ENCODE measurements around the gene FCHSD2.
"Not testable (repeated sequence)": the region's sequence is repeated elsewhere in the genome, so short reads cannot be mapped to it uniquely, and the experiment has no call there.

The FCHSD2 gene

GRCh38 chr11:72912253-72912652 is 229.9 kb downstream of the FCHSD2 start:
- TF ChIP-seq, protein P1, sequence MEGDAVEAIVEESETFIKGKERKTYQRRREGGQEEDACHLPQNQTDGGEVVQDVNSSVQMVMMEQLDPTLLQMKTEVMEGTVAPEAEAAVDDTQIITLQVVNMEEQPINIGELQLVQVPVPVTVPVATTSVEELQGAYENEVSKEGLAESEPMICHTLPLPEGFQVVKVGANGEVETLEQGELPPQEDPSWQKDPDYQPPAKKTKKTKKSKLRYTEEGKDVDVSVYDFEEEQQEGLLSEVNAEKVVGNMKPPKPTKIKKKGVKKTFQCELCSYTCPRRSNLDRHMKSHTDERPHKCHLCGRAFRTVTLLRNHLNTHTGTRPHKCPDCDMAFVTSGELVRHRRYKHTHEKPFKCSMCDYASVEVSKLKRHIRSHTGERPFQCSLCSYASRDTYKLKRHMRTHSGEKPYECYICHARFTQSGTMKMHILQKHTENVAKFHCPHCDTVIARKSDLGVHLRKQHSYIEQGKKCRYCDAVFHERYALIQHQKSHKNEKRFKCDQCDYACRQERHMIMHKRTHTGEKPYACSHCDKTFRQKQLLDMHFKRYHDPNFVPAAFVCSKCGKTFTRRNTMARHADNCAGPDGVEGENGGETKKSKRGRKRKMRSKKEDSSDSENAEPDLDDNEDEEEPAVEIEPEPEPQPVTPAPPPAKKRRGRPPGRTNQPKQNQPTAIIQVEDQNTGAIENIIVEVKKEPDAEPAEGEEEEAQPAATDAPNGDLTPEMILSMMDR (IDR thresholded peaks at IDR 0.05; ENCODE audit: insufficient read depth, missing control alignments) = no peak
- no peak for DNase-seq (ENCODE audit: insufficient read length, low spot score)
- no peak for FAIRE-seq

DNA sequence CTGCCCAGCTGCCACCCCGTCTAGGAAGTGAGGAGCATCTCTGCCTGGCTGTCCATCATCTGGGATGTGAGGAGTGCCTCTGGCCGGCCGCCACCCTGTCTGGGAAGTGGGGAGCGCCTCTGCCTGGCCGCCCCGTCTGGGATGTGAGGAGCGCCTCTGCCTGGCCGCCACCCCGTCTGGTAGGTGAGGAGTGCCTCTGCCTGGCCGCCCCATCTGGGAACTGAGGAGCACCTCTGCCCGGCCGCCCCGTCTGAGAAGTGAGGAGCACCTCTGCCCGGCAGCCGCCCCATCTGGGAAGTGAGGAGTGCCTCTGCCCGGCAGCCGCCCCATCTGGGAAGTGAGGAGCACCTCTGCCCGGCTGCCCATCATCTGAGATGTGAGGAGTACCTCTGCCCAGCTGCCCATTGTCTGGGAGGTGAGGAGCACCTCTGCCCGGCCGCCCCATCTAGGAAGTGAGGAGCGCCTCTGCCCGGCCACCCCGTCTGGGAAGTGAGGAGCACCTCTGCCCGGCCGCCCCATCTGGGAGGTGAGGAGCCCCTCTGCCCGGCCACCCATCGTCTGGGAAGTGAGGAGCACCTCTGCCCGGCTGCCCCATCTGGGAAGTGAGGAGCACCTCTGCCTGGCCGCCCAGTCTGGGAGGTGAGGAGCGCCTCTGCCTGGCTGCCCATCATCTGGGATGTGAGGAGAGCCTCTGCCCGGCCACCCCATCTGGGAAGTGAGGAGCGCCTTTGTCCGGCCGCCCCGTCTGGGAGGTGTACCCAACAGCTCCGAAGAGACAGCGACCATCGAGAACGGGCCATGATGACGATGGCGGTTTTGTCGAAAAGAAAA is 232.3 kb downstream of the FCHSD2 start:
- not testable (repeated sequence) for FAIRE-seq; DNase-seq (ENCODE audit: insufficient read length, low spot score)

DNA sequence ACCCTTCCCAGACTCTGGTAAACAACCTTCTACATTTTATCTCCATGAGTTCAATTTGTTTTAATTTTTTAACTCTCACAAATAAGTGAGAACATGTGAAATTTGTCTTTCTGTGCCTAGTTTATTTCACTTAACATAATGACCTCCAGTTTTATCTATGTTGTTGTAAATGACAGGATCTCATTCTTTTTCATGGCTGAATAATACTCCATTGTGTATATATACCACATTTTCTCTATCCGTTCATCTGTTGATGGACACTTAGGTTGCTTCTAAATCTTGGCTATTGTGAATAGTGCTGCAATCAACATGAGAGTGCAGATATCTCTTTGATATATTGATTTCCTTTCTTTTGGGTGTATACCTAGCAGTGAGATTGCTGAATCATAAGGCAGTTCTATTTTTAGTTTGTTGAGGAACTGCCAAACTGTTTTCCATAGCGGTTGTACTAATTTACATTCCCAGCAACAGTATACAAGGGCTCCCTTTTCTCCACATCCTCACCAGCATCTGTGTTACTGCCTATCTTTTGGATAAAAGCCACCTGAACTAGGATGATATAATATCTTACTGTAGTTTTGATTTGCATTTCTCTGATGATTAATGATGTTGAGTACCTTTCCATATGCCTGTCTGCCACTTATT is 234.0 kb downstream of the FCHSD2 start:
- no peak for FAIRE-seq
- TF ChIP-seq, protein P1 (IDR thresholded peaks at IDR 0.05; ENCODE audit: insufficient read depth, missing control alignments) = no peak
- DNase-seq (ENCODE audit: insufficient read length, low spot score) = no peak

GRCh38 chr11:72904016-72904415 is 238.1 kb downstream of the FCHSD2 start:
- DNase-seq (ENCODE audit: insufficient read length, low spot score) (no peak), FAIRE-seq (no peak)
- TF ChIP-seq, protein P1 (IDR thresholded peaks at IDR 0.05; ENCODE audit: insufficient read depth, missing control alignments) = no peak

DNA sequence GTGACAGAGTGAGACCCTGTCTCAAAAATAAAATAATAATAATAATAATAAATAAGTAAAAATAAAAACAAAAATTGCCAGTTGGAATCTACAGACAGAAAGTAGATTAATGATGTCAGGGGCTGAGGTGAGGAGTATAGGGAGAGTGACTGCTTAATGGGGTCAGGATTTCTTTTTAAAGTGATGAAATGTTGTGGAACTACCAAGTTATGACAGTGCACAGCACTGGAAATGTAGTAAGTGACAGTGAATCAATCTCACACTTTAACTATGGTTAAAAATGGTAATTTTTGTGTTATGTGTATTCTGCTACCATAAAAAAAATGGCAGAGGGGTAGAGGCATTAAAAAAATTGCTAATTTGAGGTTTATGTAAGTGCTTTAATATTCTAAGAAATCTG is 240.7 kb downstream of the FCHSD2 start:
- TF ChIP-seq, protein P1 (IDR thresholded peaks at IDR 0.05; ENCODE audit: insufficient read depth, missing control alignments) = no peak
- FAIRE-seq (no peak), DNase-seq (ENCODE audit: insufficient read length, low spot score) (no peak)

DNA sequence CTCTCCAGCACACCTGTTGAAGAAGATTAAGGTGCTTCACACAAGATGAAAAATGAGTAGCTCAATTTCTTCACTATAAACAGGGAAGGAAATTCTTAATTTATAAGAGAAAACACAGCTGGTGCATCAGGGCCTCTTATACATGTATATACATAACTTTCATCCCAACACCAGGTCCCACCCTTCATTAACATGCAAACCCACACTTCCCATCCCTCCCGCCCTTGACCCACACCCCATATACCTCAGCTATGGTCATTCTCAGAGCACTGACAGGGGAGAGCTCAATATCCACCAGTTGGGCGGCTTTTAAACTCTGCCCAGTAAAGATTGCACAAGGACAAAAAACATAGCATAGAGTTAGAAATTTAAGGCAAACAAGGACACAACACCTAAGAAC is 242.1 kb downstream of the FCHSD2 start:
- TF ChIP-seq, protein P1 (IDR thresholded peaks at IDR 0.05; ENCODE audit: insufficient read depth, missing control alignments) = no peak
- FAIRE-seq = no peak

DNA sequence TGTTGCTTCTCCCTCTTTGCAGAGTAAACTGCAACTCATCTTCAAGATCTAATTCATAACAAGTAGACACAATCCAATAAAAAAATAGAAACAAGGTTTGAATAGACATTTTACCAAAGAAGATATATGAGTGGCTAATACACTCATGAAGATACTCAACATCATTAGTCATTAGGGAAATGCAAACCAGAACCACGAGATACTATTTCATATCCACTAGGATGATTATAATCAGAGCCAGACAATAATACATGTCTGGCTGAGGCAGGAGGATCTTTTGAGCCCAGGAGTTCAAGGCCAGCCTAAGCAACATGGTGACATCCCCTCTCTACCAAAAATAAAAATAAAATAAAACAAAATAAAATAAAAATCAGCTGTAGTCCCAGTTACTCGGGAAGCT is 242.9 kb downstream of the FCHSD2 start:
- DNase-seq (ENCODE audit: insufficient read length, low spot score) (no peak), FAIRE-seq (no peak)
- TF ChIP-seq, protein P1 (IDR thresholded peaks at IDR 0.05; ENCODE audit: insufficient read depth, missing control alignments) = no peak

More for the DNA sequence above, 242.1 kb downstream of the FCHSD2 start:
- no peak for DNase-seq (ENCODE audit: insufficient read length, low spot score)
